K562 (cell line): ENCODE data around the gene SYNGR4. TPM values are rescaled to one million over a fixed set of nuclear protein-coding genes. Genes with fewer than 3 reads are reported as not detected.

ENCODE experiments used
- ATAC-seq: fragments of 200-7000 bp; cut with Tn5 transposase; 3 replicates; pipeline ENCODE4 v1.9.1; 2020; ENCODE audit warnings: moderate library complexity
- BruUV-seq: library from RNA; stranded (reverse); fragments of 400-500 nt; replicated peaks from 2 replicates; lab custom pipeline; 2021; lab: Mats Ljungman, UMichigan
- CTCF ChIA-PET: fragments of 300-600 bp; formaldehyde crosslinking; extraction: SDS; loops from one replicate; lab custom pipeline; 2021; ENCODE audit warnings: low intra/inter-chr PET ratio; lab: Yijun Ruan, JAX
- POLR2A ChIA-PET: fragments of 300-600, 350-650 bp; sonication (Branson Sonifier 250); formaldehyde crosslinking; extraction: SDS; loops from one replicate; lab custom pipeline; 2021; ENCODE audit warnings: antibody characterized with exemption, inconsistent platforms; lab: Yijun Ruan, JAX
- DNase-seq, 4 experiments: peaks; one replicate each; pipeline versions ENCODE4 v3.0.0 to v3.0.0-alpha.2; 2011 to 2018; ENCODE audit warnings: low spot score in 3 of 4, mixed read lengths in 3 of 4; ENCODE audit errors: extremely low read depth in 1 of 4
- FAIRE-seq: peaks from 2 replicates; lab custom pipeline; 2011; peaks lifted over from hg19 to GRCh38; lab: Jason Lieb, UNC
- H2AFZ ChIP-seq: 2 replicates; pipeline ENCODE4 v1.6.0; 2011; ENCODE audit warnings: low read depth, low read length, control low read depth, inconsistent platforms
- H3K27ac ChIP-seq: fragments of 200-600 bp; 3 replicates; pipeline ENCODE4 v1.8.0; 2011; ENCODE audit warnings: low read depth, mild to moderate bottlenecking, control low read depth, inconsistent platforms, low read length, moderate library complexity, mixed read lengths; ENCODE audit errors: extremely low read depth
- H3K27me3 ChIP-seq, 2 experiments: fragments of 300-600 bp in 1 of 2; 2 replicates in 1 of 2; 3 replicates in 1 of 2; pipeline versions ENCODE4 v1.6.0 to v1.8.0; 2011; ENCODE audit warnings: inconsistent platforms in 2 of 2, low read length in 2 of 2, mild to moderate bottlenecking in 1 of 2, mixed read lengths in 1 of 2, moderate library complexity in 1 of 2; ENCODE audit not compliant: control insufficient read depth in 2 of 2, insufficient read depth in 2 of 2
- H3K36me3 ChIP-seq: fragments of 300-600 bp; 3 replicates; pipeline ENCODE4 v1.8.0; 2011; ENCODE audit warnings: mild to moderate bottlenecking, low read length, inconsistent platforms; ENCODE audit not compliant: control insufficient read depth, insufficient read depth
- H3K4me1 ChIP-seq, 2 experiments: fragments of 200-600 bp in 1 of 2; replicated peaks in 1 of 2; 2 replicates in 1 of 2; 3 replicates in 1 of 2; pipeline versions ENCODE4 v1.5.1 to v1.8.0; 2011; ENCODE audit warnings: inconsistent platforms in 2 of 2, low read length in 2 of 2, mild to moderate bottlenecking in 1 of 2, mixed read lengths in 1 of 2, moderate library complexity in 1 of 2; ENCODE audit not compliant: control insufficient read depth in 2 of 2, insufficient read depth in 2 of 2
- H3K4me2 ChIP-seq: 2 replicates; pipeline ENCODE4 v1.6.1; 2011; ENCODE audit warnings: low read length, control low read depth, inconsistent platforms, mixed read lengths; ENCODE audit not compliant: insufficient read depth
- H3K4me3 ChIP-seq: fragments of 200-600 bp; sonication (generic), shearing (Covaris generic); 2 replicates; pipeline ENCODE4 v1.5.1; 2016; ENCODE audit warnings: control low read depth, inconsistent platforms
- H3K79me2 ChIP-seq: fragments of 200-600 bp; 3 replicates; pipeline ENCODE4 v1.8.0; 2011; ENCODE audit warnings: low read length, inconsistent platforms; ENCODE audit not compliant: control insufficient read depth, insufficient read depth
- H3K9ac ChIP-seq, 2 experiments: 2 replicates each; pipeline versions ENCODE4 v1.6.0 to v1.6.1; 2011; ENCODE audit warnings: low read depth in 2 of 2, low read length in 2 of 2, control low read depth in 1 of 2, inconsistent platforms in 1 of 2, mild to moderate bottlenecking in 1 of 2, mixed read lengths in 1 of 2; ENCODE audit not compliant: insufficient read depth in 1 of 2
- H3K9me1 ChIP-seq: one replicate; pipeline ENCODE4 v1.6.0; 2011; ENCODE audit warnings: inconsistent platforms, mild to moderate bottlenecking, low read length, moderate library complexity; ENCODE audit not compliant: control insufficient read depth, insufficient read depth
- H3K9me3 ChIP-seq: replicated peaks from 2 replicates; pipeline ENCODE4 v1.5.1; 2011; ENCODE audit warnings: low read depth, low read length, inconsistent platforms; ENCODE audit not compliant: control insufficient read depth, insufficient read depth
- H4K20me1 ChIP-seq: replicated peaks from 2 replicates; pipeline ENCODE4 v1.6.1; 2011; ENCODE audit warnings: low read length, inconsistent platforms, mixed read lengths; ENCODE audit not compliant: control insufficient read depth, insufficient read depth
- ARID3A ChIP-seq: IDR thresholded peaks from 2 replicates; pipeline ENCODE4 v1.6.1; 2012; ENCODE audit warnings: low read depth, low read length, improper control_type of control experiment, borderline replicate concordance
- BRF2 ChIP-seq: IDR thresholded peaks from 3 replicates; pipeline ENCODE4 v1.6.1; 2011; ENCODE audit warnings: borderline replicate concordance, mild to moderate bottlenecking; ENCODE audit not compliant: insufficient read length, insufficient read depth
- C11orf30 ChIP-seq: fragments of 450-650 bp; IDR thresholded peaks from 2 replicates; pipeline ENCODE4 v1.6.1; 2016; ENCODE audit warnings: low read depth, mild to moderate bottlenecking
- CREM ChIP-seq: IDR thresholded peaks from 2 replicates; pipeline ENCODE4 v1.6.1; 2014; ENCODE audit warnings: antibody characterized with exemption, low read depth
- EGR1 ChIP-seq: fragments of 450-650 bp; conservative IDR thresholded peaks from 2 replicates; pipeline ENCODE4 v1.6.1; 2017; ENCODE audit warnings: mild to moderate bottlenecking
- ETV5 ChIP-seq: sonication (generic); formaldehyde crosslinking; IDR thresholded peaks from 2 replicates; pipeline ENCODE4 v1.4.0; 2020; ENCODE audit warnings: low read depth, mild to moderate bottlenecking, missing genetic modification reagents
- KAT7 ChIP-seq: sonication (generic); formaldehyde crosslinking; IDR thresholded peaks from 2 replicates; pipeline ENCODE4 v1.8.0; 2022; ENCODE audit warnings: missing genetic modification reagents, mild to moderate bottlenecking, borderline replicate concordance
- KDM1A ChIP-seq, 2 experiments: fragments of 450-650 bp; IDR thresholded peaks; 2 replicates each; pipeline ENCODE4 v1.6.1; 2016; ENCODE audit warnings: mild to moderate bottlenecking in 2 of 2
- MAFG ChIP-seq: fragments of 450-650 bp; conservative IDR thresholded peaks from 2 replicates; pipeline ENCODE4 v1.6.1; 2016; ENCODE audit warnings: missing genetic modification characterization, missing compliant biosample characterization
- MAFK ChIP-seq: IDR thresholded peaks from 2 replicates; pipeline ENCODE4 v1.6.1; 2011; ENCODE audit warnings: low read length, improper control_type of control experiment
- MAZ ChIP-seq, 2 experiments: fragments of 450-650 bp in 1 of 2; sonication (generic) in 1 of 2; formaldehyde crosslinking; IDR thresholded peaks in 1 of 2; conservative IDR thresholded peaks in 1 of 2; 2 replicates each; pipeline versions ENCODE4 v1.4.0 to v1.5.0; 2020; ENCODE audit warnings: mild to moderate bottlenecking in 1 of 2, missing genetic modification reagents in 1 of 2
- NR2C2 ChIP-seq, 2 experiments: fragments of 200-800 bp in 1 of 2; sonication (Bioruptor generic) in 1 of 2; sonication (generic) in 1 of 2; formaldehyde crosslinking in 1 of 2; IDR thresholded peaks; 2 replicates each; pipeline versions ENCODE4 v1.6.1 to v1.8.0; 2016 to 2022; ENCODE audit warnings: mild to moderate bottlenecking in 1 of 2, missing compliant biosample characterization in 1 of 2, missing genetic modification characterization in 1 of 2, missing genetic modification reagents in 1 of 2
- POLR3G ChIP-seq: IDR thresholded peaks from 2 replicates; pipeline ENCODE4 v1.6.1; 2011; ENCODE audit not compliant: insufficient read length, insufficient replicate concordance; ENCODE audit errors: extremely low read depth
- TCF7 ChIP-seq: sonication (generic); IDR thresholded peaks from 2 replicates; pipeline ENCODE4 v1.6.1; 2016; ENCODE audit warnings: antibody characterized with exemption, borderline replicate concordance
- ZBTB1 ChIP-seq: sonication (generic); formaldehyde crosslinking; IDR thresholded peaks from 2 replicates; pipeline ENCODE4 v1.8.1; 2023; ENCODE audit warnings: missing genetic modification reagents, low read depth, mild to moderate bottlenecking, borderline replicate concordance
- ZNF316 ChIP-seq: fragments of 450-650 bp; IDR thresholded peaks from 2 replicates; pipeline ENCODE4 v1.6.1; 2016
- ZNF76 ChIP-seq: fragments of 250-450 bp; sonication (Bioruptor Pico); IDR thresholded peaks from 2 replicates; pipeline ENCODE4 v1.4.0; 2020; ENCODE audit warnings: mild to moderate bottlenecking, moderate library complexity, borderline replicate concordance
- WGBS: fragments of 100-300 bp; shearing (Covaris generic); methylation state at CpG from one replicate; pipeline ENCODE4 v1.1.6; 2016; ENCODE audit warnings: low coverage, mixed read lengths; ENCODE audit not compliant: insufficient coverage; ENCODE audit errors: missing lambda C conversion rate; 5-methylcytosine and 5-hydroxymethylcytosine counted together
- in situ Hi-C: fragments of 300-500 bp; cut with MboI; formaldehyde crosslinking; loops from 4 replicates; pipeline ENCODE4 v1.15.0; 2018; ENCODE audit warnings: inconsistent platforms, mixed read lengths
- intact Hi-C: fragments of 100-400 bp; cut with micrococcal nuclease; formaldehyde crosslinking; loops from 2 replicates; pipeline ENCODE4 v1.14.2; 2022
- polyA plus RNA-seq, 8 experiments: library from polyadenylated mRNA; depleted of rRNA in 4 of 8; stranded (reverse) in 5 of 8; unstranded in 3 of 8; fragments of >200 nt; fragmentation: Nextera tagmentation in 2 of 8; fragmentation: Illumina TruSeq in 1 of 8; extraction: Ambion mirVana in 2 of 8; extraction: Trizol in 1 of 8; gene quantifications; 2 replicates each; pipeline versions ENCODE4 v1.2.1 to v1.2.3, GENCODE V29; 2011 to 2014; ENCODE audit warnings: inconsistent platforms in 1 of 8, missing spikeins in 1 of 8
- total RNA-seq, 7 experiments: library from RNA; depleted of rRNA in 6 of 7; stranded (reverse); fragments of >200 nt in 6 of 7; fragmentation: Illumina TruSeq in 2 of 7; extraction: Trizol in 2 of 7; gene quantifications; 2 replicates each; pipeline versions ENCODE4 v1.2.1 to v1.2.3, GENCODE V29; 2011 to 2021; ENCODE audit warnings: low replicate concordance in 1 of 7
- TF ChIP-seq, protein P1 (sequence below), 2 experiments: fragments of 250-450 bp in 1 of 2; fragments of 450-650 bp in 1 of 2; sonication (Bioruptor Pico) in 1 of 2; IDR thresholded peaks; 2 replicates each; pipeline versions ENCODE4 v1.6.1 to v1.8.0; 2016 to 2021; ENCODE audit warnings: mild to moderate bottlenecking in 2 of 2, moderate library complexity in 2 of 2, missing compliant biosample characterization in 1 of 2, missing genetic modification characterization in 1 of 2

SYNGR4 gene
- total and polyA plus RNA-seq, 9 of the 15 experiments (the other 6 are each of a cell fraction or from before 2014, with no cell fraction given) = 0.07 to 0.14 TPM; not detected in 7

GRCh38 chr19:48354332-48354992 is 9.7 kb upstream of the SYNGR4 start:
- 0 out of 2 replicates have a peak overlapping the region, but pooled peaks have one; percentile 33 for H2AFZ ChIP-seq
- POLR2A ChIA-PET = interaction anchor here (1.0 to 1.4 kb wide), 3 partner anchors 9 to 29 kb away, joined by 3 to 7 read pairs (median 4); no protein-coding TSS in a partner anchor
- 54% methylated on average over 13 of the region's 15 CpGs for WGBS
- CTCF ChIA-PET = no interaction called here
- no peaks in the 10 kb centered on the region for H3K36me3 ChIP-seq
- no peaks in the 10 kb centered on the region for H3K27me3 ChIP-seq
- H3K4me1 ChIP-seq = peaks cover 9 to 13% of the 10 kb centered on the region in 2 experiments; a peak in 4 of 5 replicates
- H3K4me3 ChIP-seq = no peak overlapping the region
- H4K20me1 ChIP-seq = no peaks in the 10 kb centered on the region
- peak overlapping the region in 1 of 2 experiments; percentile 70; a peak in 1 of 4 replicates for H3K9ac ChIP-seq
- no peaks in the 10 kb centered on the region for H3K79me2 ChIP-seq
- intact Hi-C loops (no loop called here), in situ Hi-C loops (no loop called here)
- ATAC-seq (peak; percentile 13; the same call in 2 of the 3 replicates), DNase-seq (peak; percentile 36 to 62 (median 42)), FAIRE-seq (no peak)
- no peaks in the 10 kb centered on the region for H3K9me3 ChIP-seq
- peak overlapping the region; percentile 30 for H3K27ac ChIP-seq
- H3K4me2 ChIP-seq = no peak overlapping the region
- no peaks in the 10 kb centered on the region for H3K9me1 ChIP-seq
- BruUV-seq = no TSS peak
- no peak for TF ChIP-seq MAZ (CRISPR knock-in tag; conservative IDR thresholded peaks at IDR 0.05 in 1 of 2, IDR thresholded peaks at IDR 0.05 in 1 of 2)
- no peak for TF ChIP-seq POLR3G
- no peak for TF ChIP-seq ZNF76 (CRISPR knock-in tag)
- peak; percentile 86 for TF ChIP-seq C11orf30
- peak; percentile 48; the same call in 1 of the 2 replicates for TF ChIP-seq TCF7
- TF ChIP-seq ARID3A = no peak
- no peak for TF ChIP-seq ETV5 (CRISPR knock-in tag)
- TF ChIP-seq KAT7 (CRISPR knock-in tag) = no peak
- TF ChIP-seq BRF2 = no peak
- no peak for TF ChIP-seq NR2C2 (CRISPR knock-in tag; IDR thresholded peaks at IDR 0.05)
- peak; percentile 68 for TF ChIP-seq NR2C2 (tag; IDR thresholded peaks at IDR 0.05)
- no peak for TF ChIP-seq KDM1A (IDR thresholded peaks at IDR 0.05)
- peak; percentile 68 for TF ChIP-seq EGR1
- TF ChIP-seq ZNF316 = peak; percentile 92
- peak; percentile 56; the same call in 1 of the 2 replicates for TF ChIP-seq MAFG (tag)
- no peak for TF ChIP-seq ZBTB1 (CRISPR knock-in tag)
- TF ChIP-seq MAFK = peak; percentile 11; the same call in 1 of the 2 replicates
- TF ChIP-seq, protein P1, sequence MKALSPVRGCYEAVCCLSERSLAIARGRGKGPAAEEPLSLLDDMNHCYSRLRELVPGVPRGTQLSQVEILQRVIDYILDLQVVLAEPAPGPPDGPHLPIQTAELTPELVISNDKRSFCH (CRISPR knock-in tag; IDR thresholded peaks at IDR 0.05) = no peak
- TF ChIP-seq, protein P1 (tag; IDR thresholded peaks at IDR 0.05) = no peak
- TF ChIP-seq CREM = 0 out of 2 replicates have a peak, but pooled peaks have one; percentile 4
